Upper lobe of left lung (tissue), 6 donors: ENCODE results near the gene SLFN5. TPM values are rescaled to one million over a fixed set of nuclear protein-coding genes. Genes with fewer than 3 reads are reported as not detected.
A peak's percentile ranks its signal among the peaks of the same experiment; 100 is the strongest.

Source experiments
- ATAC-seq, 2 donors: fragments of 200-7000 bp; cut with Tn5 transposase; one replicate each; pipeline ENCODE4 v1.9.1; 2022; ENCODE audit warnings: mild to moderate bottlenecking in 2 of 2, moderate library complexity in 2 of 2; ENCODE audit not compliant: low FRiP score in 2 of 2
- DNase-seq, 2 donors: peaks; one replicate each; pipeline ENCODE4 v3.0.0-alpha.2; 2019 to 2020
- H3K27ac ChIP-seq, 4 donors: fragments of 200-600 bp; sonication (generic); one replicate each; pipeline ENCODE4 v1.5.1; 2016 to 2019
- H3K27me3 ChIP-seq, 4 donors: fragments of 200-600 bp; sonication (generic); one replicate each; pipeline ENCODE4 v1.5.1; 2017 to 2019
- H3K36me3 ChIP-seq, 4 donors: fragments of 200-600 bp; sonication (generic); one replicate each; pipeline ENCODE4 v1.5.1; 2016 to 2019
- H3K4me1 ChIP-seq, 4 donors: fragments of 200-600 bp; sonication (generic); one replicate each; pipeline ENCODE4 v1.5.1; 2018 to 2019
- H3K4me3 ChIP-seq, 4 donors: fragments of 200-600 bp; sonication (generic); one replicate each; pipeline ENCODE4 v1.5.1; 2017 to 2019; ENCODE audit warnings: mild to moderate bottlenecking in 2 of 4, moderate library complexity in 1 of 4
- H3K9me3 ChIP-seq, 4 donors: fragments of 200-600 bp; sonication (generic); one replicate each; pipeline ENCODE4 v1.5.1; 2018 to 2019
- EP300 ChIP-seq, 4 donors: sonication (generic); formaldehyde crosslinking; IDR thresholded peaks; one replicate each; pipeline ENCODE4 v1.5.1; 2017; ENCODE audit warnings: antibody characterized with exemption in 4 of 4, control low read depth in 2 of 4
- POLR2A ChIP-seq, 4 donors: fragments of 450-650 bp; IDR thresholded peaks; one replicate each; pipeline ENCODE4 v1.5.1; 2016 to 2017; ENCODE audit warnings: antibody characterized with exemption in 4 of 4, mild to moderate bottlenecking in 2 of 4
- POLR2AphosphoS5 ChIP-seq, 2 donors: sonication (generic); formaldehyde crosslinking; IDR thresholded peaks; one replicate each; pipeline ENCODE4 v1.5.1; 2017; ENCODE audit warnings: antibody characterized with exemption in 2 of 2
- WGBS, 2 donors: methylation state at CpG; one replicate each; pipeline ENCODE4 v1.1.5; 2017 to 2018; 5-methylcytosine and 5-hydroxymethylcytosine counted together
- total RNA-seq, 6 donors: library from RNA; depleted of rRNA in 4 of 6; stranded (reverse); fragments of >200 nt in 4 of 6; gene quantifications; one replicate each; pipeline versions ENCODE4 v1.1.0 to v1.2.1, GENCODE V29; 2016 to 2021
- TF ChIP-seq, protein P1 (sequence below), 6 experiments: fragments of 450-650 bp in 4 of 6; fragments of 200-600 bp in 2 of 6; sonication (generic) in 2 of 6; IDR thresholded peaks; one replicate each; pipeline ENCODE4 v1.5.1; 2016 to 2019; ENCODE audit warnings: antibody characterized with exemption in 6 of 6
- donor health status: DM: no; HTN: no; CAD: no; lungs with moderate emphysema.
- donor health status: DM: no; HTN: yes; CAD: no; lungs with severe emphysema.

The SLFN5 gene
- total RNA-seq, 6 donors from 2014 or later: 26.7 to 48.5 (median 43.2) TPM

DNA sequence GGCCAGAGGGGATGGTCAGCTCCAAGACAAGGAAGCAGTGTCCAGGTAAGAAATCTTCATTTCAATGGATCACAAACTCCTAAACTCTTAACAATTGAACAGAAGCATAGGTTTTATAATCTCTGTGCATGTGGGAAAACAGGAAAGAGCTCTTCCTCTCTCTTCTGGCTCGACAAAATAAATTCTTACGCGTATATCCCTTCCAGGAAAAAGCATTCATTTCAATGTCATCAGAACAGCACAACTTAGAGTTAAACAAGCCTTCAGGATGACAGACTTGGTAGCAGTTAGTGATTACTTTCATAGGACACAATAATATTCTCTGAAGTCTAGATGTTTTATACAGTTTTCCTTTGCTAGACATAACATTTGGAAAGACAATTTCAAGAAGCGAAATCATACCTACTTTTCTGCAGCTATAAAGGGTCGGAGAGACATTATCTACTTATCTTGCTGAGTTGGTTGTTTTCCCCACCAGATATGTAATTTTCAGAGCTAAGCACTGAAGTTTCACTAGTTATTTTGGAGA lies 29.4 kb upstream of the SLFN5 start:
- Histone ChIP-seq H3K36me3 (no peaks in the 10 kb centered on the region), H3K4me1 (peaks cover 8 to 19% (median 15%) of the 10 kb centered on the region in 4 donors), H3K27me3 (no peaks in the 10 kb centered on the region), H3K27ac (peak overlapping the region; percentile 3 to 75 (median 60)), H3K4me3 (no peak overlapping the region), H3K9me3 (no peaks in the 10 kb centered on the region)
- ATAC-seq (no peak), DNase-seq (no peak)
- WGBS, 2 donors: 37 to 40% methylated on average over 5 of the region's 5 CpGs
- TF ChIP-seq POLR2AphosphoS5 (IDR thresholded peaks at IDR 0.05): no peak
- TF ChIP-seq POLR2A (IDR thresholded peaks at IDR 0.05): no peak
- TF ChIP-seq, protein P1, sequence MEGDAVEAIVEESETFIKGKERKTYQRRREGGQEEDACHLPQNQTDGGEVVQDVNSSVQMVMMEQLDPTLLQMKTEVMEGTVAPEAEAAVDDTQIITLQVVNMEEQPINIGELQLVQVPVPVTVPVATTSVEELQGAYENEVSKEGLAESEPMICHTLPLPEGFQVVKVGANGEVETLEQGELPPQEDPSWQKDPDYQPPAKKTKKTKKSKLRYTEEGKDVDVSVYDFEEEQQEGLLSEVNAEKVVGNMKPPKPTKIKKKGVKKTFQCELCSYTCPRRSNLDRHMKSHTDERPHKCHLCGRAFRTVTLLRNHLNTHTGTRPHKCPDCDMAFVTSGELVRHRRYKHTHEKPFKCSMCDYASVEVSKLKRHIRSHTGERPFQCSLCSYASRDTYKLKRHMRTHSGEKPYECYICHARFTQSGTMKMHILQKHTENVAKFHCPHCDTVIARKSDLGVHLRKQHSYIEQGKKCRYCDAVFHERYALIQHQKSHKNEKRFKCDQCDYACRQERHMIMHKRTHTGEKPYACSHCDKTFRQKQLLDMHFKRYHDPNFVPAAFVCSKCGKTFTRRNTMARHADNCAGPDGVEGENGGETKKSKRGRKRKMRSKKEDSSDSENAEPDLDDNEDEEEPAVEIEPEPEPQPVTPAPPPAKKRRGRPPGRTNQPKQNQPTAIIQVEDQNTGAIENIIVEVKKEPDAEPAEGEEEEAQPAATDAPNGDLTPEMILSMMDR (IDR thresholded peaks at IDR 0.05): no peak
- TF ChIP-seq EP300 (IDR thresholded peaks at IDR 0.05): no peak

DNA sequence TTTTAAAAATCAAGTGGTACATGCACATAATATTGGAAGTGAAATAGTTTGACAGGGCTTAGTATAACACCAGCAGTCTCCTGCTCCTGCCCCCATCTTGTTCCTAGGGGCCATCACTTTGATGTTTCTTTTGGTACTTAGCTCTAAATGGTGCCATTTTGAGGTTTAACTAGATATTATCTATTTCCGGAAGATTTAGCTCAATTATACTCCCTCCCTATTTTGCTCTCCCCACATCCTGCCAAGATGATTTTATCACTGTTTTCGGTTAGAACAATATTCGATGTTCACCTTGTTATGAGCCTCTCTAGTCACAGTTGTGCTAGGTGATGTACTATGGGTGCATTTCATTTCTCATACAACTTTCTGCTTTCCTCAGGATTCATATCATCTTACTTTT lies 28.7 kb upstream of the SLFN5 start:
- DNase-seq (no peak), ATAC-seq (peak in 1 of 2 donors; percentile 58)
- Histone ChIP-seq H3K27ac (peak overlapping the region; percentile 63 to 75 (median 66)), H3K4me3 (no peak overlapping the region), H3K9me3 (no peaks in the 10 kb centered on the region), H3K4me1 (peaks cover 9 to 27% (median 19%) of the 10 kb centered on the region in 4 donors), H3K36me3 (no peaks in the 10 kb centered on the region), H3K27me3 (no peaks in the 10 kb centered on the region)
- TF ChIP-seq, protein P1 (IDR thresholded peaks at IDR 0.05): no peak
- TF ChIP-seq POLR2A (IDR thresholded peaks at IDR 0.05): peak in 1 of 4 donors; percentile 28
- 28 to 48% methylated on average over 3 of the region's 3 CpGs for WGBS, 2 donors

DNA sequence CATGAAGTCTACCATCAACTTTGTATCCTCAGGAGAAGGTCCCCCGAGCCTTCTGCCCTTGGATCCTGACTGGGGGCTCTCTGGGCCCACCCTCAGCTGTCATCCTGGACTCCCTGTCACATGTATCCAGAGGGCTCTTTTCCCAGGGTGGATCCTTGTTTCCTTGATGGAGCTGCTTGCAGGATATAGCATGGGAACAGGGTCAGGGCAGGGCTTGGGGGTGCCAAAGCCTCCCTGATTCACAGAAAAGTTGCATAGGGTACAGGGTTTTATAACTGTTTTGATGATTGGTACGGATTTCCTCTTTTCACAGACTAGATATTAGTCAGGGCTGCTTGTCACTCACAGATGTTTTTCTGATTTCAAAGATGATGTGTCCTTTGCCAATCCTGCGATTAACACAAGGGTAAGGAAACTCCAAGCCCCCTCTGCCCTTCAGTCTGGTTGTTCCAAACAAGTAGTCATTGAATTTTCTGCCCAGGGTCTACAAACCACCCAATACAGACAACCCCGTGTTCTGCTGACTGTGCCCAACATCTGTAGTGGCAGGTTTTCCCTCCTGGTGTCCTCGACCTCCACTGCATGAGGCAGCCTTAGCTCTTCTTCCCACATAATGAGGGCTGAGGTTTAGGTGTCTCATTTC lies 28.1 kb upstream of the SLFN5 start:
- TF ChIP-seq, protein P1 (IDR thresholded peaks at IDR 0.05): no peak
- TF ChIP-seq POLR2AphosphoS5 (IDR thresholded peaks at IDR 0.05): no peak
- no peak for TF ChIP-seq POLR2A (IDR thresholded peaks at IDR 0.05)
- TF ChIP-seq EP300 (IDR thresholded peaks at IDR 0.05): no peak
- ATAC-seq: peak in 1 of 2 donors; percentile 54
- no peak overlapping the region for H3K4me3 ChIP-seq
- H3K36me3 ChIP-seq: no peaks in the 10 kb centered on the region
- H3K9me3 ChIP-seq: no peaks in the 10 kb centered on the region
- 45 to 46% methylated on average over 4 to 5 of the region's 5 CpGs for WGBS, 2 donors
- no peaks in the 10 kb centered on the region for H3K27me3 ChIP-seq
- H3K27ac ChIP-seq: peak overlapping the region; percentile 63 to 75 (median 66)
- peaks cover 14 to 32% (median 22%) of the 10 kb centered on the region in 4 donors for H3K4me1 ChIP-seq
- DNase-seq: no peak

DNA sequence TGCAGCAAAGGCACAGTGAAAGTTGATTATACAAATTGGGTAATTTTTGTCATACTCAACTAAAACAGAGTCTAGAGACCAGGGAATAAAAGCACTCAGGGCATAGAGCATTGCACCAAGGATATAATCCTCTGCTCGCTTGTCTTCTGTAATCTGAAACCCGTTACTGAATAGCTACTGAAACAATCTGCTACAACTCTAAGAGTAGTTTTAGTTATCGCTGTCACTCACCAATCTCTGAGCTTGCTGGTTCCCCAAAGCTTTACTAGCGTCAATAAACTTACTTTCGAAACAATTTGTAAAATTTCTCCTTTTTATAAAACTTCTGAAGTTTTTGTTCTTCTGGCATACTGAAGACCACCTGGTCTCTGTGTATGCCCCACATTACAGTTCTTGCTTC lies 25.8 kb upstream of the SLFN5 start:
- Histone ChIP-seq H3K27me3 (no peaks in the 10 kb centered on the region), H3K4me1 (peaks cover 20 to 32% (median 23%) of the 10 kb centered on the region in 4 donors), H3K27ac (no peak overlapping the region), H3K4me3 (no peak overlapping the region), H3K9me3 (peaks cover 0 to 3% (median under 1%) of the 10 kb centered on the region in 4 donors), H3K36me3 (no peaks in the 10 kb centered on the region)
- 80 to 88% methylated on average over 5 of the region's 5 CpGs for WGBS, 2 donors
- ATAC-seq: no peak
- TF ChIP-seq EP300 (IDR thresholded peaks at IDR 0.05) (no peak), POLR2A (IDR thresholded peaks at IDR 0.05) (no peak), POLR2AphosphoS5 (IDR thresholded peaks at IDR 0.05) (no peak)
- TF ChIP-seq, protein P1 (IDR thresholded peaks at IDR 0.05): no peak
- no peak for DNase-seq
